ENCODE results near the gene BEND6. TPM values are rescaled to one million over a fixed set of nuclear protein-coding genes. Genes with fewer than 3 reads are reported as not detected.

Gene BEND6
- total and polyA plus RNA-seq, 10 donors = 0.26 to 1.0 (median 0.52) TPM; not detected in 1

DNA sequence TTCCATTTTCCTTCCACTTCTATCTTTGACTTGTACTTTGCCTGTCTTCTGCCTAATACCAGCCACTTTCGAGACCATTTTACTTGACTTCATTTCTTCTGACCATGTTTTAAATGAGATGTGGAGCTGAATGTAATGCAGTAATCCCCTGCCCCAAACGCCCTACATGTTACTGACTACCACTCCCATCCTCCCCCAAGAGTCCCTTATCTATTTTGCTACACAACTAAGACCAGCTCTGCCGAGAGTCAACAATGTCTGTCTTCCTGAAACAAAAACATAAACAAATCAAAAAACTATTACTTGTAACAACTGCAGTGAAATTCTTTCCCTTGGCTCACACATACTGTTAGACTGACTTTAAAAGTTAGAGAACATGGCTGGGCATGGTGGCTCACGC, 64.5 kb downstream of the BEND6 start:
- TF ChIP-seq POLR2AphosphoS5 (IDR thresholded peaks at IDR 0.05) (no peak), POLR2A (IDR thresholded peaks at IDR 0.05) (no peak)
- TF ChIP-seq, protein P1, sequence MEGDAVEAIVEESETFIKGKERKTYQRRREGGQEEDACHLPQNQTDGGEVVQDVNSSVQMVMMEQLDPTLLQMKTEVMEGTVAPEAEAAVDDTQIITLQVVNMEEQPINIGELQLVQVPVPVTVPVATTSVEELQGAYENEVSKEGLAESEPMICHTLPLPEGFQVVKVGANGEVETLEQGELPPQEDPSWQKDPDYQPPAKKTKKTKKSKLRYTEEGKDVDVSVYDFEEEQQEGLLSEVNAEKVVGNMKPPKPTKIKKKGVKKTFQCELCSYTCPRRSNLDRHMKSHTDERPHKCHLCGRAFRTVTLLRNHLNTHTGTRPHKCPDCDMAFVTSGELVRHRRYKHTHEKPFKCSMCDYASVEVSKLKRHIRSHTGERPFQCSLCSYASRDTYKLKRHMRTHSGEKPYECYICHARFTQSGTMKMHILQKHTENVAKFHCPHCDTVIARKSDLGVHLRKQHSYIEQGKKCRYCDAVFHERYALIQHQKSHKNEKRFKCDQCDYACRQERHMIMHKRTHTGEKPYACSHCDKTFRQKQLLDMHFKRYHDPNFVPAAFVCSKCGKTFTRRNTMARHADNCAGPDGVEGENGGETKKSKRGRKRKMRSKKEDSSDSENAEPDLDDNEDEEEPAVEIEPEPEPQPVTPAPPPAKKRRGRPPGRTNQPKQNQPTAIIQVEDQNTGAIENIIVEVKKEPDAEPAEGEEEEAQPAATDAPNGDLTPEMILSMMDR (IDR thresholded peaks at IDR 0.05 in 8 of 11, conservative IDR thresholded peaks at IDR 0.05 in 3 of 11) = no peak
- H3K36me3 ChIP-seq = no peaks in the 10 kb centered on the region
- intact Hi-C loops (cut with DNase I; ENCODE audit: low total_unique reads) = no loop called here
- H3K27me3 ChIP-seq (replicated peaks in 1 of 7) = no peaks in the 10 kb centered on the region
- 75 to 88% (median 85%) methylated on average over 4 of the region's 4 CpGs for WGBS, 5 donors
- peaks cover 0 to 13% (median 11%) of the 10 kb centered on the region in 8 donors for H3K9me3 ChIP-seq
- H3K4me3 ChIP-seq = no peak overlapping the region
- H3K27ac ChIP-seq = no peak overlapping the region
- DNase-seq = no peak
- no peaks in the 10 kb centered on the region for H3K4me1 ChIP-seq

GRCh38 chr6:57021086-57021720, 66.3 kb downstream of the BEND6 start:
- no peaks in the 10 kb centered on the region for H3K4me1 ChIP-seq
- H3K27me3 ChIP-seq (replicated peaks in 1 of 7) = no peaks in the 10 kb centered on the region
- no peaks in the 10 kb centered on the region for H3K36me3 ChIP-seq
- no peak overlapping the region for H3K4me3 ChIP-seq
- intact Hi-C loops (cut with DNase I; ENCODE audit: low total_unique reads) = loop anchor here (10.0 kb wide), 1 partner anchor 116 kb away; no protein-coding TSS in a partner anchor
- H3K27ac ChIP-seq = no peak overlapping the region
- no peak for DNase-seq
- H3K9me3 ChIP-seq = peaks cover 0 to 30% (median 28%) of the 10 kb centered on the region in 8 donors
- WGBS, 5 donors = 10 to 25% (median 15%) methylated on average over 1 of the region's 1 CpG
- no peak for TF ChIP-seq POLR2AphosphoS5 (IDR thresholded peaks at IDR 0.05)
- TF ChIP-seq, protein P1 (IDR thresholded peaks at IDR 0.05 in 8 of 11, conservative IDR thresholded peaks at IDR 0.05 in 3 of 11) = peak in 9 of 11 experiments; percentile 14 to 56 (median 46)
- no peak for TF ChIP-seq POLR2A (IDR thresholded peaks at IDR 0.05)

DNA sequence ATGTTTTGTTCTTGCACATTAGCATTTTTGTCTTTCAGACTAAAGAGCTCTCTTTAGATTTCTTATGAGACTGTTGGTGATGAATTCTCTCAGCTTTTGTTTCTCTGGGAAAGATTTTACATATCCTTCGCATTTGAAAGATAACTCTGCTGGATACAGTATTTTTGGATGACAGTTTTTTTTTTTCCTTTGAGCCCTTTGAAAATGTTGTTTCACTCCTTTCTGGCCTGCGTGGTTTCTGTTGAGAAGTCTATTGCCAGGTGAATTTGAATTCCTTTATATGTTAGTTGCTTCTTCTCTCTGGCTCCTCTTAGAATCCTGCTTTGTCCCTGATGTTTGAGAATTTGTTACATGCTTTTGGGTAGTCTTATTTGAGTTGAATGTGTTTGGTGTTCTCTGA, 69.4 kb downstream of the BEND6 start:
- Histone ChIP-seq H3K36me3 (no peaks in the 10 kb centered on the region), H3K4me1 (no peaks in the 10 kb centered on the region), H3K27ac (no peak overlapping the region), H3K27me3 (replicated peaks in 1 of 7) (no peaks in the 10 kb centered on the region), H3K9me3 (peaks cover 0 to 31% (median 28%) of the 10 kb centered on the region in 8 donors), H3K4me3 (no peak overlapping the region)
- TF ChIP-seq, protein P1 (IDR thresholded peaks at IDR 0.05 in 8 of 11, conservative IDR thresholded peaks at IDR 0.05 in 3 of 11) = no peak
- TF ChIP-seq POLR2A (IDR thresholded peaks at IDR 0.05) = no peak
- no peak for TF ChIP-seq POLR2AphosphoS5 (IDR thresholded peaks at IDR 0.05)
- intact Hi-C loops (cut with DNase I; ENCODE audit: low total_unique reads) = loop anchor here (10.0 kb wide), 1 partner anchor 120 kb away; no protein-coding TSS in a partner anchor
- no peak for DNase-seq
- WGBS, 5 donors = 70 to 82% (median 72%) methylated on average over 2 of the region's 2 CpGs

DNA sequence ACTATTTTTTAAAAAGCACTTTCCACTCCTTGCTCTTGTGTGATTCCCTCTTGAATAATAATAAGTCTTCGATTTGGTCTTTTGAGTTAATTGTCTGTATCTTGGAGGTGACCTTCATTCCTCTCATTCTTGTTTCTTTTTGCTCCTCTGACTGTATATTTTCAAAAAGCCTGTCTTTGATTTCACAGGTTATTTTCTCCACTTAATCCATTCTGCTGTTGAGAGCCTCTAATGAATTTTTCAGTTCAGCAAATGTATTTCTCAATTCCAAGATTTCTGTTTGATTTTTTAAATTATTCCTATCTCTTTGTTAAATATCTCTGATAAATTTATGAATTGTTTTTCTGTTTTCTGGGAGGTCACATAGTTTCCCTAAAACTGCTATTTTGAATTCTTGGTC, 69.9 kb downstream of the BEND6 start:
- Histone ChIP-seq H3K27ac (no peak overlapping the region), H3K36me3 (no peaks in the 10 kb centered on the region), H3K27me3 (replicated peaks in 1 of 7) (no peaks in the 10 kb centered on the region), H3K4me3 (no peak overlapping the region), H3K4me1 (no peaks in the 10 kb centered on the region), H3K9me3 (peaks cover 0 to 31% (median 28%) of the 10 kb centered on the region in 8 donors)
- intact Hi-C loops (cut with DNase I; ENCODE audit: low total_unique reads) = loop anchor here (10.0 kb wide), 1 partner anchor 120 kb away; no protein-coding TSS in a partner anchor
- no peak for TF ChIP-seq POLR2A (IDR thresholded peaks at IDR 0.05)
- TF ChIP-seq POLR2AphosphoS5 (IDR thresholded peaks at IDR 0.05) = no peak
- TF ChIP-seq, protein P1 (IDR thresholded peaks at IDR 0.05 in 8 of 11, conservative IDR thresholded peaks at IDR 0.05 in 3 of 11) = no peak
- DNase-seq = no peak
- 74 to 93% (median 82%) methylated on average over 1 of the region's 1 CpG for WGBS, 5 donors
